Mononuclear cell (primary cell): ENCODE data around the gene PAGE3. TPM values are rescaled to one million over a fixed set of nuclear protein-coding genes. Genes with fewer than 3 reads are reported as not detected.

Experiments used
- H3K27me3 ChIP-seq: 2 replicates; pipeline ENCODE4 v1.6.0; 2011; ENCODE audit warnings: low read length, control low read depth; ENCODE audit not compliant: insufficient read depth
- H3K4me1 ChIP-seq: 2 replicates; pipeline ENCODE4 v1.5.1; 2011; ENCODE audit warnings: mild to moderate bottlenecking, low read length, control low read depth; ENCODE audit not compliant: insufficient read depth
- H3K4me3 ChIP-seq: 2 replicates; pipeline ENCODE4 v1.5.1; 2011; ENCODE audit warnings: mild to moderate bottlenecking, low read length, moderate library complexity
- H3K9me3 ChIP-seq: 2 replicates; pipeline ENCODE4 v1.5.1; 2011; ENCODE audit warnings: low read depth, mild to moderate bottlenecking, control low read depth, low read length
- total RNA-seq: library from RNA; depleted of rRNA; stranded (reverse); fragments of >200 nt; gene quantifications from one replicate; pipeline ENCODE4 v1.2.3, GENCODE V29; 2012

PAGE3 gene, protein sequence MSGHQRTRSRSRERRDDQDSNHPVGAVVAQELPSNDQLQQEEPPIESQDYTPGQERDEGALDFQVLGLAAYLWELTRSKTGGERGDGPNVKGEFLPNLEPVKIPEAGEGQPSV
- total RNA-seq, result not detected

GRCh38 chrX:55264816-55265215 is at the start of gene PAGE3:
TSS of gene PAGE3 (minus strand) at chrX:55264916. CDS start at chrX:55263903, 1,013 bp downstream.
- Histone ChIP-seq H3K27me3 (no peaks in the 10 kb centered on the region), H3K4me1 (no peaks in the 10 kb centered on the region), H3K9me3 (no peaks in the 10 kb centered on the region), H3K4me3 (no peak within 1 kb of the TSS)

GRCh38 chrX:55312655-55313054 is 47.9 kb upstream of the PAGE3 start:
- no peaks in the 10 kb centered on the region for H3K4me1 ChIP-seq
- H3K4me3 ChIP-seq, result no peak overlapping the region
- H3K9me3 ChIP-seq, result no peaks in the 10 kb centered on the region

GRCh38 chrX:55290963-55291362 is 26.2 kb upstream of the PAGE3 start:
- no peak overlapping the region for H3K4me3 ChIP-seq
- no peaks in the 10 kb centered on the region for H3K9me3 ChIP-seq
- no peaks in the 10 kb centered on the region for H3K4me1 ChIP-seq
- H3K27me3 ChIP-seq, result no peaks in the 10 kb centered on the region

More at GRCh38 chrX:55312655-55313054, 47.9 kb upstream of the PAGE3 start:
- no peaks in the 10 kb centered on the region for H3K27me3 ChIP-seq

DNA sequence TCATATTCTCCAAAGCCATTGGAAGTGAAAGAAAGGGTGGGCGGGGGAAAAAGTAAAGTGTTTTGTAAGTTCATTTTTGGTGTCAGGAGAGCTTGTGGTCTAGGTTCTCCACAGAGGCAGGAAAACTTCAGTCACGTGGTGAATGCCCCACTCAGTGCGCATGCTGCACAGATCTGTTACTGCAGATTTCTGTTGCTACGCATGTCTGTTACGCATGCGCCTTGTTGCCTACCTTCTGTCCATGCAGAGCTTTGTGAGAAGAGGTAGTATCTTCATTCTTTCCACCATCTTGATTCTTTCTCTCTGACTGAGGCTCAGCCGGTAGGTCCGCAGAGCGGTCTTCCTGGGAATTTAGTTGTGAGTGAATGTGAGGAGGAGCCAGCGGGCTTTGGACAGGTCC is 15.1 kb upstream of the PAGE3 start:
- Histone ChIP-seq H3K4me1 (no peaks in the 10 kb centered on the region), H3K27me3 (no peaks in the 10 kb centered on the region), H3K4me3 (no peak overlapping the region), H3K9me3 (no peaks in the 10 kb centered on the region)

GRCh38 chrX:55260806-55261205 is 3.9 kb downstream of the PAGE3 start:
- Histone ChIP-seq H3K4me1 (no peaks in the 10 kb centered on the region), H3K4me3 (no peak overlapping the region), H3K27me3 (no peaks in the 10 kb centered on the region), H3K9me3 (no peaks in the 10 kb centered on the region)

GRCh38 chrX:55253528-55253927 is 11.2 kb downstream of the PAGE3 start:
- no peaks in the 10 kb centered on the region for H3K27me3 ChIP-seq
- no peaks in the 10 kb centered on the region for H3K9me3 ChIP-seq
- no peak overlapping the region for H3K4me3 ChIP-seq
- no peaks in the 10 kb centered on the region for H3K4me1 ChIP-seq

- no peak overlapping the region for H3K4me3 ChIP-seq
- no peaks in the 10 kb centered on the region for H3K9me3 ChIP-seq
- H3K27me3 ChIP-seq, result no peaks in the 10 kb centered on the region
- H3K4me1 ChIP-seq, result no peaks in the 10 kb centered on the region
These were observed 23.9 kb downstream of the PAGE3 start for GRCh38 chrX:55240788-55241340.

DNA sequence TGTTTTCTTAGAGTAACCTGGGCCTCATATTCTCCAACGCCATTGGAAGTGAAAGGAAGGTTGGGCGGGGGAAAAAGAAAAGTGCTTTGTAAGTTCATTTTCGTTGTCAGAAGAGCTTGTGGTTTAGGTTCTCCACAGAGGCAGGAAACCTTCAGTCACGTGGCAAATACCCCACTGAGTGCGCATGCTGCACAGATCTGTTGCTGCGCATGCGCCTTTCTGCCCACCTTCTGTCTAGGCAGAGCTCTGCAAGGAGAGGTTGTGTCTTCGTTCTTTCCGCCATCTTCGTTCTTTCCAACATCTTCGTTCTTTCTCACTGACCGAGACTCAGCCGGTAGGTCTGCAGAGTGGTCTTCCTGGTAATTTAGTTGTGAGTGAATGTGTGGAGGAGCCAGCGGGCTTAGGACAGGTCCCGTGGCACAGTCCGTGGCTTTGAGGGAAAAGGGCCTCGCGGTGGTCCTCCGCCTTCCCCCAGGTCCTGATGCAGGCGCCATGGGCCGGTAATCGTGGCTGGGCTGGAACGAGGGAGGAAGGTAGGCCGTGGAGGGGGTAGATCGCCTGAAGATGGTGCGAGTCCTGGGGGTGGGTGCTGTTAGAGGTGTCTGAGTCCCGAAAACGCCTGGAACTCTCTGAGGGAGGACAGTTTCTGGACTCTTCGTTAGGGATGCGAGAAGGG is 44.5 kb downstream of the PAGE3 start, which contains the start of gene PAGE5:
TSS of gene PAGE5 (plus strand) at position 228 of the 676 bp plus-strand sequence. CDS start 1,037 bp downstream, outside the sequence.
- Histone ChIP-seq H3K4me3 (no peak within 1 kb of the TSS), H3K9me3 (no peaks in the 10 kb centered on the region), H3K4me1 (no peaks in the 10 kb centered on the region)

GRCh38 chrX:55213381-55213780 is 51.3 kb downstream of the PAGE3 start:
- Histone ChIP-seq H3K27me3 (no peaks in the 10 kb centered on the region), H3K4me3 (no peak overlapping the region), H3K4me1 (no peaks in the 10 kb centered on the region), H3K9me3 (no peaks in the 10 kb centered on the region)

More for the DNA sequence above, 44.5 kb downstream of the PAGE3 start, which contains the start of gene PAGE5:
- no peaks in the 10 kb centered on the region for H3K27me3 ChIP-seq

DNA sequence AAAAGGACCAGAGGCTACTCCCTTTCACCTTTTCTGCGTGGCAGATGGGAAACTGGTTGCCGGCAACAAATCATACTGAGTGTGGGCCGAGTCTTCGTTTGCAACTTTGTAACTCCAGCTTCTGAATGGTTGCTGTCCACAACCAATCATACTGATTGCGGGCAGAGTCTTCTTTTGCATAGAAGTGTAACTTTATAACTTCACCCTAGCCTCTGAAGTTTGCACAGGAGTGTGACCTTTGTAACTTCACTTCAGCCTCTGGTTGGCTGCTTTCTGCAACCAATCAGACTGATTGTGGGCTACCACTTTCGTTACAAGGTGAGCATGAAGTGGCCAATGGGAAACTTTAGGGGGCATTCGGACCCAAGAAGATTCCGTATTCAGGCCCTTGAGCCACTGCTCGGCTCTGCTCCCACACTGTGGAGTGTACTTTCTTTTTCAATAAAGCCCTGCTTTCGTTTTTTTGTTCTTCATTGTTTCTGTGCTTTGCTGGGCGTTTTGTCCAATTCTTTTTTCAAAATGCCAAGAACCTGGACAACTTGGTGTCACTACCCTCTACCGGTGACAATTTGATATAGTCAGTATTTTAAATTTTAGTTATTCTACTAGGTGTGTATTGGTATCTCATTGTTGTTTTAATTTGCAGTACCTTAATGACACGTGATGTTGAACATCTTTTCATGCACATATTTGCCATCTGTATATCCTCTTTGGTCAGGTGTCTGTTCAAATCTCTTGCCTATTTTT is 53.6 kb downstream of the PAGE3 start:
- H3K4me3 ChIP-seq, result no peak overlapping the region
- H3K27me3 ChIP-seq, result no peaks in the 10 kb centered on the region
- H3K9me3 ChIP-seq, result no peaks in the 10 kb centered on the region
- H3K4me1 ChIP-seq, result no peaks in the 10 kb centered on the region

Other genes starting within 250 kb of the PAGE3 start
- gene ALAS2, start 233.9 kb downstream of the PAGE3 start, total RNA-seq, result 2.4 TPM
- not detected for gene PAGE2B, start 189.9 kb downstream of the PAGE3 start, total RNA-seq
- not detected for gene PAGE2, start 175.9 kb downstream of the PAGE3 start, total RNA-seq
- 1.5 TPM for gene PAGE5, start 44.6 kb downstream of the PAGE3 start, total RNA-seq
- 21.3 TPM for gene MAGEH1, start 187.2 kb upstream of the PAGE3 start, total RNA-seq
- 3.3 TPM for gene USP51, start 224.9 kb upstream of the PAGE3 start, total RNA-seq